HG03280 (cell line): ENCODE results near the gene MIEN1.
"Not testable (repeated sequence)": the region's sequence is repeated elsewhere in the genome, so short reads cannot be mapped to it uniquely, and the experiment has no call there.

Experiments used
- ATAC-seq: cut with Tn5 transposase; IDR thresholded peaks from one replicate; pipeline ENCODE4 v1.9.1; 2021; ENCODE audit warnings: mild to moderate bottlenecking, moderate library complexity; ENCODE audit not compliant: unreplicated experiment

Gene MIEN1

GRCh38 chr17:39742126-39742855 is 12.0 kb upstream of the MIEN1 start:
- no peak for ATAC-seq

GRCh38 chr17:39740357-39741111 is 10.2 kb upstream of the MIEN1 start:
- no peak for ATAC-seq

GRCh38 chr17:39739885-39740356 is 9.6 kb upstream of the MIEN1 start:
- ATAC-seq, result no peak

- ATAC-seq, result no peak
Measured at GRCh38 chr17:39738983-39739884, 8.9 kb upstream of the MIEN1 start.

- ATAC-seq, result no peak
Measured at GRCh38 chr17:39738568-39738901, 8.2 kb upstream of the MIEN1 start.

DNA sequence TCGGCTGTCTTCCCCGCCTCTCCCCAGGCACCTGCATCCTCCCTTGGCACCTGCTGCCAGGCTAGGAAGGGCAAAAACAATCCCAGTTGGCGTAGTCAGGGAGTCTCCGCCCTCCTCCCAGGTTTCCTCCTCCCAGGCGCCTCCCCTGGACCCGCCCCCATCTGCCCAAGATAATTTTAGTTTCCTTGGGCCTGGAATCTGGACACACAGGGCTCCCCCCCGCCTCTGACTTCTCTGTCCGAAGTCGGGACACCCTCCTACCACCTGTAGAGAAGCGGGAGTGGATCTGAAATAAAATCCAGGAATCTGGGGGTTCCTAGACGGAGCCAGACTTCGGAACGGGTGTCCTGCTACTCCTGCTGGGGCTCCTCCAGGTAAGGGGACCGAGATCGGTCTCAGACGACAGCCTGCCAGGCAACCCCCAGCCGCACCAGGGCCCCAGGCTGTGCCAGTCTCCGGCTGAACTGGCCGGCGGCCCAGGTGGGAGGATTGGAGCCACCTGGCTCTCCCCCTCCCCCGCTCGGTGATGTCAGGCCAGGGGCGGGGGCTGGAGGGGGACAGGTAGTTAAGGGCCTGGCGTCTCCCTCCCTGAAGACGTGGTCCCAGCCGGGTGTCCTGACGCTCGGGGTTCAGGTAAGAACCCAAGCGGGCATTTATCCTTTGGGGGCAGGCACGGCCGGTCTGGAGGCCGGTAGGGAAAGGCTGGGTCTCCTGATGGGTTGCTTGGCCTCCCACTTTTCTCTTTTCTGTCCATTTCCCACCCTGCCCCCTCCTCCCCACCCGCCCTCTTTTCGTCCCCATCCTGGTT is 7.6 kb upstream of the MIEN1 start, which contains the start of gene GRB7:
GRB7 (plus strand) TSS at position 179 of the 808 bp plus-strand sequence. CDS start 4,364 bp downstream, outside the sequence.
- no peak for ATAC-seq

GRCh38 chr17:39737206-39737759 is 7.0 kb upstream of the MIEN1 start:
- no peak for ATAC-seq

- no peak for ATAC-seq
Measured at GRCh38 chr17:39736319-39737165, 6.2 kb upstream of the MIEN1 start.

- ATAC-seq, result no peak
Measured at GRCh38 chr17:39735882-39736281, 5.5 kb upstream of the MIEN1 start.

DNA sequence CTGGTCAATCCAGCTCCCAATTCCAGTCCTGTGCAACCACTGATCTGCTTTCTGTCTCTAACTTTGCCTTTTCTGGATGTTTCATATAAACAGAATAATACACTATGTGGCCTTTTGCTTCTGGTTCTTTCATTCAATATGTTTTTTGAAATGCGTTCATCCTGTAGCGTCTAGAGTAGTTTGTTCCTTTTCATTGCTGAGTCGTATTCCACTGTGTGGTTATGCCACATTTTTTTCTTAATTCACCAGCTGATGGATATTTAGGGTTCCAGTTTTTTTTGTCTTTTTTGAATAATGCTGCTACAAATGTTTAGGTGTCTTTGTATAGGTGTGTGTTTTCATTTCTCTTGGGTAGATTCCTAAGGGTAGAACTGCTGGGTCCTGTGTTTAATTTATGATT is 2.3 kb upstream of the MIEN1 start:
- no peak for ATAC-seq

- ATAC-seq, result no peak
Measured at GRCh38 chr17:39729280-39729851, 966 bp downstream of the MIEN1 start.

- ATAC-seq, result no peak
Measured at GRCh38 chr17:39727556-39727955, 2.8 kb downstream of the MIEN1 start.

DNA sequence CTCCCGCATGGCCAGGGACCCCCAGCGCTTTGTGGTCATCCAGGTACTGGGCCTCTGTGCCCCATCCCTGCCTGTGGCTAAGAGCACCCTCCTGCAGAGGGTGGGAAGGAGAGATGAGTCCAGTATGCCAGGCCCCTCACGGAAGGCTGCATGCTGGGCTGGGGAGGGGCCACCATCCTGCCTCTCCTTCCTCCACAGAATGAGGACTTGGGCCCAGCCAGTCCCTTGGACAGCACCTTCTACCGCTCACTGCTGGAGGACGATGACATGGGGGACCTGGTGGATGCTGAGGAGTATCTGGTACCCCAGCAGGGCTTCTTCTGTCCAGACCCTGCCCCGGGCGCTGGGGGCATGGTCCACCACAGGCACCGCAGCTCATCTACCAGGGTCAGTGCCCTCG is 3.7 kb downstream of the MIEN1 start:
- no peak for ATAC-seq

DNA sequence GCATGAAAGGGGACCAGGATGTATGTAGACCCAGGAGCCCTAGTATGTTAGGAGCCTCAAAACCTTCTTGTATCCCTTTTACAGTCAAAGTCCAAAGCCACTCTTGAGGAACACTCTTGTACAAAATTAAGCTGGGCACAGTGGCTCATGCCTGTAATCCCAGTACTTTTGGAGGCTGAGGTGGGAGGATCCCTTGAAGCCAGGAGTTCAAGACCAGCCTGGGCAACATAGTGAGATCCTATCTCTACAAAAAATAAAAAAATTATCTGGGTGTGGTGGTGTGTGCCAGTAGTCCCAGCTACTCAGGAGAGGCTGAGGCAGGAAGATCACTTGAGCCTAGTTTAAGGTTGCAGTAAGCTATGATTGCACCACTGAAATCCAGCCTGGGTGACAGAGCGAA is 4.4 kb downstream of the MIEN1 start:
- ATAC-seq, result not testable (repeated sequence)

- ATAC-seq, result no peak
Measured at GRCh38 chr17:39724731-39725130, 5.6 kb downstream of the MIEN1 start.

DNA sequence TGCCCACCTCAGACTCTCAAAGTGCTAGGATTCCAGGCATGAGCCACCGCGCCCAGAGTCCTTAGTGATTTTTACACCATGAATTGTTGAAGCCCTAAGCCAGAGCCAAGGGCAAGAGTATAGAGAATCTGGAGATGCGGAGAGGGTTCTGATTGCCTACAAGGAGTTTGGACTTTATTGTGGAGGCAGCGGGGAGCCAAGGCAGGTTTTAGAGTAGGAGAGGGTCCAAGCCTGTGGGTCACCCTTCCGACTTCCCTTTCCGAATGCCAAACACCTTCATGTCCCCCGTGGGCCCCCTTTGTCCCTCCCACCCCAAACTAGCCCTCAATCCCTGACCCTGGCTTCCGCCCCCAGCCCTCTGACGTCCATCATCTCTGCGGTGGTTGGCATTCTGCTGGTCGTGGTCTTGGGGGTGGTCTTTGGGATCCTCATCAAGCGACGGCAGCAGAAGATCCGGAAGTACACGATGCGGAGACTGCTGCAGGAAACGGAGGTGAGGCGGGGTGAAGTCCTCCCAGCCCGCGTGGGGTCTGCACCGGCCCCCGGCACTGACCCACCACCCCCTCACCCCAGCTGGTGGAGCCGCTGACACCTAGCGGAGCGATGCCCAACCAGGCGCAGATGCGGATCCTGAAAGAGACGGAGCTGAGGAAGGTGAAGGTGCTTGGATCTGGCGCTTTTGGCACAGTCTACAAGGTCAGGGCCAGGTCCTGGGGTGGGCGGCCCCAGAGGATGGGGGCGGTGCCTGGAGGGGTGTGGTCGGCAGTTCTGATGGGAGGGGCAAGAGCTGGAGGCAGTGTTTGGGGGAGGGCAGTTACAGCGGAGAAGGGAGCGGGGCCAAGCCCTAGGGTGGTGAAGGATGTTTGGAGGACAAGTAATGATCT is 7.1 kb downstream of the MIEN1 start:
- ATAC-seq, result no peak

DNA sequence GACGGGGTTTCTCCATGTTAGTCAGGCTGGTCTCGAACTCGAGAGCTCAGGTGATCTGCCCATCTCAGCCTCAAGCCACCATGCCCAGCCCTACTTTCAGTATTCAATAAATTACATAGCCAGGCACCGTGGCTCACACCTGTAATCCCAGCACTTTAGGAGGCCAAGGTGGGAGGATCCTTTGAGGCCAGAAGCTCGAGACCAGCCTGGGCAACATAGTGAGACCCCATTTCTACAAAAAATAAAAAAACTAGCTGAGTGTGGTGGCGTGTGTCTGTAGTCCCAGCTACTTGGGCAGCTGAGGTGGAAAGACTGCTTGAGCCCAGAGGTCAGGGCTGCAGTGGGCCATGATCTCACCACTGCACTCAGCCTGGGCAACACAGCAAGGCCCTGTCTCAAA is 8.2 kb downstream of the MIEN1 start:
- ATAC-seq, result no peak
